ENCODE results near the gene ANKRD63. TPM values are rescaled to one million over a fixed set of nuclear protein-coding genes. Genes with fewer than 3 reads are reported as not detected.

Gene ANKRD63
- total RNA-seq, 1 experiment from 2014 or later: 0.72 TPM

- no peak overlapping the region for H3K27ac ChIP-seq (ENCODE audit: low read length)
- H3K4me3 ChIP-seq (ENCODE audit: low read depth in 2 of 2, low read length in 2 of 2): no peak overlapping the region
- POLR2A ChIA-PET: no interaction called here
- in situ Hi-C loops (cut with HindIII; ENCODE audit: low pct_unique_long_range_greater_than_20kb, low sequenced_read_pairs) (no loop called here), intact Hi-C loops (cut with micrococcal nuclease; ENCODE audit: unreplicated experiment) (no loop called here)
- H3K27me3 ChIP-seq (ENCODE audit: control insufficient read depth, insufficient read depth, low read length): no peaks in the 10 kb centered on the region
- H3K9me3 ChIP-seq (ENCODE audit: control insufficient read depth, insufficient read depth, low read depth, low read length): no peaks in the 10 kb centered on the region
- no peak for TF ChIP-seq CTCF (IDR thresholded peaks at IDR 0.05)
- TF ChIP-seq SIN3A (IDR thresholded peaks at IDR 0.05; ENCODE audit: borderline replicate concordance, insufficient read depth, low read depth, low read length): no peak
- TF ChIP-seq, protein P1, sequence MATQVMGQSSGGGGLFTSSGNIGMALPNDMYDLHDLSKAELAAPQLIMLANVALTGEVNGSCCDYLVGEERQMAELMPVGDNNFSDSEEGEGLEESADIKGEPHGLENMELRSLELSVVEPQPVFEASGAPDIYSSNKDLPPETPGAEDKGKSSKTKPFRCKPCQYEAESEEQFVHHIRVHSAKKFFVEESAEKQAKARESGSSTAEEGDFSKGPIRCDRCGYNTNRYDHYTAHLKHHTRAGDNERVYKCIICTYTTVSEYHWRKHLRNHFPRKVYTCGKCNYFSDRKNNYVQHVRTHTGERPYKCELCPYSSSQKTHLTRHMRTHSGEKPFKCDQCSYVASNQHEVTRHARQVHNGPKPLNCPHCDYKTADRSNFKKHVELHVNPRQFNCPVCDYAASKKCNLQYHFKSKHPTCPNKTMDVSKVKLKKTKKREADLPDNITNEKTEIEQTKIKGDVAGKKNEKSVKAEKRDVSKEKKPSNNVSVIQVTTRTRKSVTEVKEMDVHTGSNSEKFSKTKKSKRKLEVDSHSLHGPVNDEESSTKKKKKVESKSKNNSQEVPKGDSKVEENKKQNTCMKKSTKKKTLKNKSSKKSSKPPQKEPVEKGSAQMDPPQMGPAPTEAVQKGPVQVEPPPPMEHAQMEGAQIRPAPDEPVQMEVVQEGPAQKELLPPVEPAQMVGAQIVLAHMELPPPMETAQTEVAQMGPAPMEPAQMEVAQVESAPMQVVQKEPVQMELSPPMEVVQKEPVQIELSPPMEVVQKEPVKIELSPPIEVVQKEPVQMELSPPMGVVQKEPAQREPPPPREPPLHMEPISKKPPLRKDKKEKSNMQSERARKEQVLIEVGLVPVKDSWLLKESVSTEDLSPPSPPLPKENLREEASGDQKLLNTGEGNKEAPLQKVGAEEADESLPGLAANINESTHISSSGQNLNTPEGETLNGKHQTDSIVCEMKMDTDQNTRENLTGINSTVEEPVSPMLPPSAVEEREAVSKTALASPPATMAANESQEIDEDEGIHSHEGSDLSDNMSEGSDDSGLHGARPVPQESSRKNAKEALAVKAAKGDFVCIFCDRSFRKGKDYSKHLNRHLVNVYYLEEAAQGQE (IDR thresholded peaks at IDR 0.05; ENCODE audit: insufficient read depth in 1 of 2, low read depth in 2 of 2, low read length in 1 of 2): no peak
- no peak for TF ChIP-seq TCF7L2 (IDR thresholded peaks at IDR 0.05; ENCODE audit: low read depth, low read length)
- TF ChIP-seq POLR2AphosphoS5 (IDR thresholded peaks at IDR 0.05; ENCODE audit: low read depth, low read length): no peak
- DNase-seq (ENCODE audit: low read depth, low spot score): no peak
- no TSS peak for BruUV-seq (replicated peaks)
- peaks cover 16% of the 10 kb centered on the region for H3K4me1 ChIP-seq (ENCODE audit: control insufficient read depth, insufficient read depth, low read length)
- H3K36me3 ChIP-seq (ENCODE audit: control insufficient read depth, insufficient read depth, low read length): no peaks in the 10 kb centered on the region
- ATAC-seq: no peak
- CTCF ChIA-PET: no interaction called here
These were observed 40.7 kb downstream of the ANKRD63 start for GRCh38 chr15:40242213-40242599.

DNA sequence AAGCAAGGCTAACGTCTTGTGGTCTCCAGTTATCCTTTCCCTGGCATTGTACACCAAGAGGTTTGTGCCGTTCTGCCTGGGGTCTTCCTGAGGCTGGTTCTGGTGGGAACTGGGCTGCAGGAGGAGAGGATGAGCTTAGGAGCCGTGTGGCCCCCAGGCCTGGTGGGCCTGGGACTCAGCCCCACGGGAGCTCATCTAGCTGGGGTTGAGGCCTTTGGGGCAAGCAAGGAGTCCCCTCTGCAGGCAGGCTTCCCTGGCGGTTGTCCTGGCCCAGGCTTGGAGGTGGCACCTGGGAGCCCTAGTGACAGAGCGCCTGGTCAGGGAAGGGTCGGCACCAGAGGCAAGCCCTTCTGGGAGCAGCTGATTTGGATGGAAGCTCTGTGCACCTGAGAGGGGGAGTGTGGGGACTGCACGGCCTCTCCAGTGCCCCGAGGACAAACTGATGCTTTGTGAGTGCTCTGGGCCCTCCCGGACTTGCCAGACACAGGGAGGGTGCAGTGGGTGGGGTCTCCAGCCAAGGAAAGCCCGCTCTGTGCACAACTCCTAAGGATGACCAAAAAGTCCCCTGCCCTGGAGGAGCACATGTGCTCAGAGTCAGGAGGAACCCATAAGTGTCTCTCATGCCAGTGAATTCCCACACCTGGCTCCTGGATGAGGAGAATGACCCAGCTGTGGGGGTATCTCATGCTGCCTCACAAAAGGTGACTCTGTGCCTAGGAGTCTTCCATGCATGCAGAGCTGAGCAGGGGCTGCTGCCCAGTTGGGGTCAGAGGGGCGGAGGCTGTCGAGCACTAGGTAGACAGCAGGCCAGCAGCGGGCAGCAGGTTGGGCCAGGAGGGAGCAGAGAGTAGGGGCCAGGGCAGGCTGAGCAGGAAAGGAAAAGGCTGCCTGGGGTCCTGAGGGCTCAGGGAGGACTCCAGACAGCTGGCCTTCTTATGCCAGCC, 41.3 kb downstream of the ANKRD63 start:
- peaks cover 16% of the 10 kb centered on the region for H3K4me1 ChIP-seq (ENCODE audit: control insufficient read depth, insufficient read depth, low read length)
- BruUV-seq (replicated peaks): no TSS peak
- in situ Hi-C loops (cut with HindIII; ENCODE audit: low pct_unique_long_range_greater_than_20kb, low sequenced_read_pairs): no loop called here

More for the DNA sequence above, 41.3 kb downstream of the ANKRD63 start:
- no peaks in the 10 kb centered on the region for H3K27me3 ChIP-seq (ENCODE audit: control insufficient read depth, insufficient read depth, low read length)
- DNase-seq (ENCODE audit: low read depth, low spot score) (no peak), ATAC-seq (no peak)
- H3K36me3 ChIP-seq (ENCODE audit: control insufficient read depth, insufficient read depth, low read length): no peaks in the 10 kb centered on the region
- no peak overlapping the region for H3K4me3 ChIP-seq (ENCODE audit: low read depth in 2 of 2, low read length in 2 of 2)
- intact Hi-C loops (cut with micrococcal nuclease; ENCODE audit: unreplicated experiment): no loop called here
- ChIA-PET CTCF (no interaction called here), POLR2A (no interaction called here)
- no peak for TF ChIP-seq SIN3A (IDR thresholded peaks at IDR 0.05; ENCODE audit: borderline replicate concordance, insufficient read depth, low read depth, low read length)
- TF ChIP-seq TCF7L2 (IDR thresholded peaks at IDR 0.05; ENCODE audit: low read depth, low read length): no peak
- TF ChIP-seq, protein P1 (IDR thresholded peaks at IDR 0.05; ENCODE audit: insufficient read depth in 1 of 2, low read depth in 2 of 2, low read length in 1 of 2): no peak
- no peak for TF ChIP-seq CTCF (IDR thresholded peaks at IDR 0.05)
- no peak for TF ChIP-seq POLR2AphosphoS5 (IDR thresholded peaks at IDR 0.05; ENCODE audit: low read depth, low read length)
- H3K27ac ChIP-seq (ENCODE audit: low read length): no peak overlapping the region
- H3K9me3 ChIP-seq (ENCODE audit: control insufficient read depth, insufficient read depth, low read depth, low read length): no peaks in the 10 kb centered on the region
